IMR-90 (cell line): ENCODE results near the gene PCSK6. TPM values are rescaled to one million over a fixed set of nuclear protein-coding genes. Genes with fewer than 3 reads are reported as not detected.

ENCODE experiments used
- ATAC-seq: fragments of 200-7000 bp; cut with Tn5 transposase; 2 replicates; pipeline ENCODE4 v1.9.1; 2020; ENCODE audit warnings: low read depth, mild to moderate bottlenecking, moderate library complexity
- BruUV-seq: library from RNA; stranded (reverse); fragments of 400-500 nt; replicated peaks from 2 replicates; lab custom pipeline; 2021; lab: Mats Ljungman, UMichigan
- CTCF ChIA-PET: fragments of 300-600 bp; formaldehyde crosslinking; extraction: SDS; loops from one replicate; lab custom pipeline; 2021; ENCODE audit warnings: antibody characterized with exemption; lab: Yijun Ruan, JAX
- POLR2A ChIA-PET: fragments of 300-600 bp; sonication (Branson Sonifier 250); formaldehyde crosslinking; loops from one replicate; lab custom pipeline; 2022; ENCODE audit warnings: antibody characterized with exemption; ENCODE audit not compliant: unreplicated experiment; lab: Charles Lee
- DNase-seq: peaks from one replicate; pipeline ENCODE4 v3.0.0; 2013
- H2AFZ ChIP-seq: replicated peaks from 2 replicates; pipeline ENCODE3; 2013; ENCODE audit warnings: low read length, mild to moderate bottlenecking; ENCODE audit not compliant: poor library complexity
- H2AK5ac ChIP-seq: 2 replicates; pipeline ENCODE4 v1.6.1; 2013; ENCODE audit warnings: low read depth, low read length, inconsistent platforms
- H2AK9ac ChIP-seq: replicated peaks from 2 replicates; pipeline ENCODE3; 2013; ENCODE audit warnings: mild to moderate bottlenecking, low read depth, low read length, moderate library complexity; ENCODE audit not compliant: poor library complexity
- H2BK120ac ChIP-seq: 2 replicates; pipeline ENCODE4 v1.6.1; 2013; ENCODE audit warnings: low read depth, low read length, inconsistent platforms
- H2BK15ac ChIP-seq: 3 replicates; pipeline ENCODE4 v1.6.1; 2013; ENCODE audit warnings: low read depth, low read length, inconsistent platforms
- H2BK20ac ChIP-seq: 2 replicates; pipeline ENCODE4 v1.6.1; 2013; ENCODE audit warnings: low read depth, mild to moderate bottlenecking, inconsistent platforms, low read length, moderate library complexity
- H2BK5ac ChIP-seq: 2 replicates; pipeline ENCODE4 v1.6.1; 2013; ENCODE audit warnings: mild to moderate bottlenecking, low read depth, low read length, inconsistent platforms; ENCODE audit not compliant: poor library complexity, severe bottlenecking
- H3K14ac ChIP-seq: replicated peaks from 2 replicates; pipeline ENCODE4 v1.6.1; 2013; ENCODE audit warnings: low read depth, low read length, inconsistent platforms
- H3K18ac ChIP-seq: 2 replicates; pipeline ENCODE4 v1.6.1; 2013; ENCODE audit warnings: low read depth, low read length, control low read depth
- H3K23ac ChIP-seq: 2 replicates; pipeline ENCODE4 v1.6.1; 2013; ENCODE audit warnings: low read depth, low read length, inconsistent platforms
- H3K27ac ChIP-seq: 2 replicates; pipeline ENCODE4 v1.5.1; 2013; ENCODE audit warnings: mild to moderate bottlenecking, control low read depth, low read length; ENCODE audit not compliant: insufficient read depth
- H3K27me3 ChIP-seq: 2 replicates; pipeline ENCODE4 v1.6.1; 2013; ENCODE audit warnings: low read length; ENCODE audit not compliant: control insufficient read depth, insufficient read depth
- H3K36me3 ChIP-seq: 2 replicates; pipeline ENCODE4 v1.6.1; 2013; ENCODE audit warnings: low read length, mixed read lengths; ENCODE audit not compliant: control insufficient read depth, insufficient read depth
- H3K4ac ChIP-seq: 2 replicates; pipeline ENCODE4 v1.6.1; 2013; ENCODE audit warnings: low read depth, low read length, inconsistent platforms
- H3K4me1 ChIP-seq: 2 replicates; pipeline ENCODE4 v1.6.1; 2013; ENCODE audit warnings: low read length, mixed read lengths; ENCODE audit not compliant: control insufficient read depth, insufficient read depth
- H3K4me2 ChIP-seq: 2 replicates; pipeline ENCODE4 v1.6.1; 2013; ENCODE audit warnings: low read depth, mild to moderate bottlenecking, control low read depth, low read length, moderate library complexity
- H3K4me3 ChIP-seq: 2 replicates; pipeline ENCODE4 v1.5.1; 2013; ENCODE audit warnings: low read depth, mild to moderate bottlenecking, control low read depth, low read length, moderate library complexity; ENCODE audit not compliant: insufficient read depth
- H3K56ac ChIP-seq: 2 replicates; pipeline ENCODE4 v1.6.1; 2013; ENCODE audit warnings: low read length, inconsistent platforms; ENCODE audit not compliant: insufficient read depth; ENCODE audit errors: extremely low read depth
- H3K79me1 ChIP-seq, 2 experiments: 2 replicates each; pipeline ENCODE4 v1.6.1; 2013; ENCODE audit warnings: low read length in 2 of 2, inconsistent platforms in 1 of 2, low read depth in 1 of 2
- H3K9ac ChIP-seq: 2 replicates; pipeline ENCODE4 v1.6.1; 2013; ENCODE audit warnings: low read depth, low read length, control low read depth
- H3K9me1 ChIP-seq: 2 replicates; pipeline ENCODE4 v1.6.1; 2013; ENCODE audit warnings: low read length, inconsistent platforms; ENCODE audit not compliant: insufficient read depth
- H3K9me3 ChIP-seq: 2 replicates; pipeline ENCODE4 v1.6.1; 2013; ENCODE audit warnings: low read length; ENCODE audit not compliant: control insufficient read depth, insufficient read depth
- H4K20me1 ChIP-seq: 2 replicates; pipeline ENCODE4 v1.6.1; 2013; ENCODE audit warnings: low read length, inconsistent platforms; ENCODE audit not compliant: insufficient read depth
- H4K5ac ChIP-seq: 2 replicates; pipeline ENCODE4 v1.6.1; 2013; ENCODE audit warnings: mild to moderate bottlenecking, low read depth, low read length, control low read depth
- H4K8ac ChIP-seq, 2 experiments: 2 replicates each; pipeline ENCODE4 v1.6.1; 2013; ENCODE audit warnings: low read depth in 2 of 2, low read length in 2 of 2, control low read depth in 1 of 2, inconsistent platforms in 1 of 2
- H4K91ac ChIP-seq: 2 replicates; pipeline ENCODE4 v1.6.1; 2013; ENCODE audit warnings: low read depth, low read length, inconsistent platforms; ENCODE audit not compliant: insufficient read depth
- FOS ChIP-seq: fragments of 150-350 bp; IDR thresholded peaks from 2 replicates; pipeline ENCODE4 v1.6.1; 2016; ENCODE audit warnings: low read depth, low read length
- MXI1 ChIP-seq: IDR thresholded peaks from 2 replicates; pipeline ENCODE4 v1.6.1; 2012; ENCODE audit warnings: low read depth, mild to moderate bottlenecking, low read length, moderate library complexity, borderline replicate concordance
- NFE2L2 ChIP-seq: fragments of 150-350 bp; IDR thresholded peaks from 2 replicates; pipeline ENCODE4 v1.6.1; 2016; ENCODE audit warnings: low read depth, mild to moderate bottlenecking, low read length
- RAD21 ChIP-seq: IDR thresholded peaks from 2 replicates; pipeline ENCODE4 v1.6.1; 2012; ENCODE audit warnings: low read length, improper control_type of control experiment
- SMC3 ChIP-seq: fragments of 150-350 bp; IDR thresholded peaks from 2 replicates; pipeline ENCODE4 v1.6.1; 2016; ENCODE audit warnings: low read depth, mild to moderate bottlenecking, antibody characterized with exemption, low read length, moderate library complexity
- WGBS, 2 experiments: methylation state at CpG; one replicate each; pipeline versions ENCODE4 v1.1.5 to v1.1.7; 2013; ENCODE audit warnings: missing lambda C conversion rate in 2 of 2; ENCODE audit not compliant: insufficient read length in 1 of 2; ENCODE audit errors: extremely low coverage in 2 of 2; 5-methylcytosine and 5-hydroxymethylcytosine counted together
- dilution Hi-C: fragments of 300-500 bp; cut with HindIII; formaldehyde crosslinking; loops from one replicate; pipeline ENCODE4 v1.14.3; 2018; ENCODE audit warnings: low sequenced_read_pairs; ENCODE audit not compliant: unreplicated experiment
- in situ Hi-C: fragments of 300-500 bp; cut with MboI; formaldehyde crosslinking; loops from 3 replicates; pipeline ENCODE4 v1.14.3; 2019; ENCODE audit warnings: low sequenced_read_pairs, inconsistent platforms, mixed read lengths
- intact Hi-C: fragments of 100-400 bp; cut with micrococcal nuclease; formaldehyde crosslinking; loops from 2 replicates; pipeline ENCODE4 v1.10.0; 2022
- polyA plus RNA-seq, 3 experiments: library from polyadenylated mRNA; depleted of rRNA; stranded (reverse); fragments of >200 nt; gene quantifications; 2 replicates each; pipeline ENCODE4 v1.2.3, GENCODE V29; 2012; ENCODE audit warnings: low replicate concordance in 1 of 3
- total RNA-seq: library from RNA; depleted of rRNA; stranded (reverse); fragments of >200 nt; gene quantifications from 2 replicates; pipeline ENCODE4 v1.2.3, GENCODE V29; 2012
- TF ChIP-seq, protein P1 (sequence below): fragments of 150-350 bp; IDR thresholded peaks from 2 replicates; pipeline ENCODE4 v1.6.1; 2017; ENCODE audit warnings: mild to moderate bottlenecking, antibody characterized with exemption, low read length, low read depth
- TF ChIP-seq, protein P2 (sequence below): fragments of 150-350 bp; IDR thresholded peaks from 2 replicates; pipeline ENCODE4 v1.6.1; 2016; ENCODE audit warnings: low read depth, mild to moderate bottlenecking, low read length, moderate library complexity, borderline replicate concordance
- TF ChIP-seq, protein P3 (sequence below): conservative IDR thresholded peaks from 2 replicates; pipeline ENCODE4 v1.5.1; 2012; ENCODE audit warnings: mild to moderate bottlenecking, low read depth, low read length, improper control_type of control experiment

Gene PCSK6
- total and polyA plus RNA-seq, 2 of the 4 experiments (the other 2 are of a cell fraction): not detected

DNA sequence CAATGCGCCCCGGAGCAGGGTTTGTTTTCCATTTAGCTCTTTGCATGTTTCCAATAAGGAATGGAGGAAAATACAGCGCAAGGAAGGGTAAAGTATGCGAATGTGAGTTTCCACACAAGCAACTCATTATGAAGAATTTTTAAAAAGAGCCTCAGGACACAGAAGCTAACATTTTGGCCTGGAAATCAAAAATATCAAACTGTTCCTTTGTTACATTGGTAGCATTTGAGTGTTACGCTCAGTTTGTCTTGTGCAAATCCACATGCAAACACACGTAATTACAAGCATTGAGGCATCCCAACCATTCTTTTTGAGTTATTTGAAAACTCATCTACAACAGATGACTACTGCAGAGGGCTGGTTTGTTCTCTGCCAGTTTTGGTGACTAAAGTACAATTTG lies 101.5 kb downstream of the PCSK6 start:
- H2AK9ac ChIP-seq: no peak overlapping the region
- 80% methylated on average over 1 of the region's 6 CpGs; no CpG with 5 or more reads in 1 of the 2 experiments for WGBS, 2 experiments
- no peak overlapping the region for H3K9ac ChIP-seq
- peaks cover 26% of the 10 kb centered on the region for H3K27me3 ChIP-seq
- in situ Hi-C loops: no loop called here
- no peak overlapping the region for H3K14ac ChIP-seq
- H2BK120ac ChIP-seq: no peak overlapping the region
- H4K91ac ChIP-seq: no peak overlapping the region
- H3K18ac ChIP-seq: no peak overlapping the region
- no peak overlapping the region for H4K8ac ChIP-seq
- no peak overlapping the region for H2AFZ ChIP-seq
- no peaks in the 10 kb centered on the region for H3K9me1 ChIP-seq
- no peak overlapping the region for H2BK20ac ChIP-seq
- intact Hi-C loops: no loop called here
- no peaks in the 10 kb centered on the region for H4K20me1 ChIP-seq
- BruUV-seq: no TSS peak
- no peak overlapping the region for H3K4me2 ChIP-seq
- H3K56ac ChIP-seq: no peak overlapping the region
- no peaks in the 10 kb centered on the region for H3K9me3 ChIP-seq
- H3K4me1 ChIP-seq: no peaks in the 10 kb centered on the region
- H3K4me3 ChIP-seq: no peak overlapping the region
- H3K4ac ChIP-seq: no peak overlapping the region
- no peaks in the 10 kb centered on the region for H3K79me1 ChIP-seq
- no peak overlapping the region for H2BK15ac ChIP-seq
- ChIA-PET CTCF (interaction anchor here (0.5 kb wide), 1 partner anchor 43 kb away, joined by 3 read pairs; no protein-coding TSS in a partner anchor), POLR2A (no interaction called here)
- H2BK5ac ChIP-seq: no peak overlapping the region
- H2AK5ac ChIP-seq: no peak overlapping the region
- no peak for TF ChIP-seq RAD21
- no peak for TF ChIP-seq SMC3
- TF ChIP-seq, protein P1, sequence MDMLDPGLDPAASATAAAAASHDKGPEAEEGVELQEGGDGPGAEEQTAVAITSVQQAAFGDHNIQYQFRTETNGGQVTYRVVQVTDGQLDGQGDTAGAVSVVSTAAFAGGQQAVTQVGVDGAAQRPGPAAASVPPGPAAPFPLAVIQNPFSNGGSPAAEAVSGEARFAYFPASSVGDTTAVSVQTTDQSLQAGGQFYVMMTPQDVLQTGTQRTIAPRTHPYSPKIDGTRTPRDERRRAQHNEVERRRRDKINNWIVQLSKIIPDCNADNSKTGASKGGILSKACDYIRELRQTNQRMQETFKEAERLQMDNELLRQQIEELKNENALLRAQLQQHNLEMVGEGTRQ: no peak
- no peak for TF ChIP-seq NFE2L2
- no peak for TF ChIP-seq FOS
- no peak for TF ChIP-seq MXI1
- TF ChIP-seq, protein P2, sequence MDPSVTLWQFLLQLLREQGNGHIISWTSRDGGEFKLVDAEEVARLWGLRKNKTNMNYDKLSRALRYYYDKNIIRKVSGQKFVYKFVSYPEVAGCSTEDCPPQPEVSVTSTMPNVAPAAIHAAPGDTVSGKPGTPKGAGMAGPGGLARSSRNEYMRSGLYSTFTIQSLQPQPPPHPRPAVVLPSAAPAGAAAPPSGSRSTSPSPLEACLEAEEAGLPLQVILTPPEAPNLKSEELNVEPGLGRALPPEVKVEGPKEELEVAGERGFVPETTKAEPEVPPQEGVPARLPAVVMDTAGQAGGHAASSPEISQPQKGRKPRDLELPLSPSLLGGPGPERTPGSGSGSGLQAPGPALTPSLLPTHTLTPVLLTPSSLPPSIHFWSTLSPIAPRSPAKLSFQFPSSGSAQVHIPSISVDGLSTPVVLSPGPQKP: no peak
- TF ChIP-seq, protein P3, sequence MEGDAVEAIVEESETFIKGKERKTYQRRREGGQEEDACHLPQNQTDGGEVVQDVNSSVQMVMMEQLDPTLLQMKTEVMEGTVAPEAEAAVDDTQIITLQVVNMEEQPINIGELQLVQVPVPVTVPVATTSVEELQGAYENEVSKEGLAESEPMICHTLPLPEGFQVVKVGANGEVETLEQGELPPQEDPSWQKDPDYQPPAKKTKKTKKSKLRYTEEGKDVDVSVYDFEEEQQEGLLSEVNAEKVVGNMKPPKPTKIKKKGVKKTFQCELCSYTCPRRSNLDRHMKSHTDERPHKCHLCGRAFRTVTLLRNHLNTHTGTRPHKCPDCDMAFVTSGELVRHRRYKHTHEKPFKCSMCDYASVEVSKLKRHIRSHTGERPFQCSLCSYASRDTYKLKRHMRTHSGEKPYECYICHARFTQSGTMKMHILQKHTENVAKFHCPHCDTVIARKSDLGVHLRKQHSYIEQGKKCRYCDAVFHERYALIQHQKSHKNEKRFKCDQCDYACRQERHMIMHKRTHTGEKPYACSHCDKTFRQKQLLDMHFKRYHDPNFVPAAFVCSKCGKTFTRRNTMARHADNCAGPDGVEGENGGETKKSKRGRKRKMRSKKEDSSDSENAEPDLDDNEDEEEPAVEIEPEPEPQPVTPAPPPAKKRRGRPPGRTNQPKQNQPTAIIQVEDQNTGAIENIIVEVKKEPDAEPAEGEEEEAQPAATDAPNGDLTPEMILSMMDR: no peak
- no peak overlapping the region for H3K23ac ChIP-seq
- dilution Hi-C loops: no loop called here
- H4K5ac ChIP-seq: no peak overlapping the region
- no peak overlapping the region for H3K27ac ChIP-seq
- DNase-seq: no peak
- H3K36me3 ChIP-seq: no peaks in the 10 kb centered on the region
- no peak for ATAC-seq
